GM12864 (cell line): ENCODE measurements around the gene TSC22D1.

ENCODE experiments used
- DNase-seq: peaks from one replicate; pipeline ENCODE4 v3.0.0-alpha.2; 2011; ENCODE audit warnings: low read depth
- H3K4me3 ChIP-seq: 2 replicates; pipeline ENCODE4 v1.5.1; 2011; ENCODE audit warnings: mild to moderate bottlenecking, low read depth, low read length, control low read depth
- CTCF ChIP-seq: IDR thresholded peaks from 2 replicates; pipeline ENCODE4 v1.5.1; 2011; ENCODE audit warnings: low read depth, mild to moderate bottlenecking, moderate library complexity, low read length, control low read depth, inconsistent platforms; ENCODE audit errors: missing control alignments

TSC22D1 gene

GRCh38 chr13:44508562-44509077 lies 67.5 kb downstream of the TSC22D1 start:
- DNase-seq, result no peak
- H3K4me3 ChIP-seq, result no peak overlapping the region
- no peak for TF ChIP-seq CTCF

GRCh38 chr13:44507639-44508038 lies 68.5 kb downstream of the TSC22D1 start:
- H3K4me3 ChIP-seq, result no peak overlapping the region
- DNase-seq, result no peak
- no peak for TF ChIP-seq CTCF

- DNase-seq, result no peak
- TF ChIP-seq CTCF, result no peak
- no peak overlapping the region for H3K4me3 ChIP-seq
These were observed 69.4 kb downstream of the TSC22D1 start for GRCh38 chr13:44506719-44507118.

GRCh38 chr13:44506251-44506650 lies 69.9 kb downstream of the TSC22D1 start:
- no peak for DNase-seq
- H3K4me3 ChIP-seq, result no peak overlapping the region
- no peak for TF ChIP-seq CTCF

- no peak overlapping the region for H3K4me3 ChIP-seq
- DNase-seq, result no peak
- TF ChIP-seq CTCF, result no peak
These were observed 72.0 kb downstream of the TSC22D1 start for GRCh38 chr13:44504116-44504515.

- H3K4me3 ChIP-seq, result no peak overlapping the region
- no peak for TF ChIP-seq CTCF
- no peak for DNase-seq
These were observed 77.2 kb downstream of the TSC22D1 start for GRCh38 chr13:44498969-44499368.

GRCh38 chr13:44498502-44498901 lies 77.6 kb downstream of the TSC22D1 start:
- no peak for TF ChIP-seq CTCF
- DNase-seq, result no peak
- no peak overlapping the region for H3K4me3 ChIP-seq
